Mucosa of stomach (tissue), 1 donor: ENCODE measurements around the gene SLC45A1.
"Not testable (repeated sequence)": the region's sequence is repeated elsewhere in the genome, so short reads cannot be mapped to it uniquely, and the experiment has no call there.

Experiments used
- H3K27me3 ChIP-seq: one replicate; pipeline ENCODE4 v1.7.0; 2013; ENCODE audit warnings: mild to moderate bottlenecking, low read length; ENCODE audit not compliant: control insufficient read depth, insufficient read depth
- H3K36me3 ChIP-seq: one replicate; pipeline ENCODE4 v1.7.0; 2013; ENCODE audit warnings: low read length; ENCODE audit not compliant: control insufficient read depth, insufficient read depth
- H3K4me1 ChIP-seq: one replicate; pipeline ENCODE4 v1.7.0; 2013; ENCODE audit warnings: mild to moderate bottlenecking, low read length; ENCODE audit not compliant: control insufficient read depth, insufficient read depth
- H3K4me3 ChIP-seq: one replicate; pipeline ENCODE4 v1.7.0; 2013; ENCODE audit warnings: low read length
- H3K9ac ChIP-seq: one replicate; pipeline ENCODE4 v1.7.0; 2013; ENCODE audit warnings: mild to moderate bottlenecking, low read length, moderate library complexity
- H3K9me3 ChIP-seq: one replicate; pipeline ENCODE4 v1.7.0; 2013; ENCODE audit warnings: mild to moderate bottlenecking, low read length, moderate library complexity; ENCODE audit not compliant: control insufficient read depth
- donor health status: Pancreatic carcinoma.

The SLC45A1 gene

DNA sequence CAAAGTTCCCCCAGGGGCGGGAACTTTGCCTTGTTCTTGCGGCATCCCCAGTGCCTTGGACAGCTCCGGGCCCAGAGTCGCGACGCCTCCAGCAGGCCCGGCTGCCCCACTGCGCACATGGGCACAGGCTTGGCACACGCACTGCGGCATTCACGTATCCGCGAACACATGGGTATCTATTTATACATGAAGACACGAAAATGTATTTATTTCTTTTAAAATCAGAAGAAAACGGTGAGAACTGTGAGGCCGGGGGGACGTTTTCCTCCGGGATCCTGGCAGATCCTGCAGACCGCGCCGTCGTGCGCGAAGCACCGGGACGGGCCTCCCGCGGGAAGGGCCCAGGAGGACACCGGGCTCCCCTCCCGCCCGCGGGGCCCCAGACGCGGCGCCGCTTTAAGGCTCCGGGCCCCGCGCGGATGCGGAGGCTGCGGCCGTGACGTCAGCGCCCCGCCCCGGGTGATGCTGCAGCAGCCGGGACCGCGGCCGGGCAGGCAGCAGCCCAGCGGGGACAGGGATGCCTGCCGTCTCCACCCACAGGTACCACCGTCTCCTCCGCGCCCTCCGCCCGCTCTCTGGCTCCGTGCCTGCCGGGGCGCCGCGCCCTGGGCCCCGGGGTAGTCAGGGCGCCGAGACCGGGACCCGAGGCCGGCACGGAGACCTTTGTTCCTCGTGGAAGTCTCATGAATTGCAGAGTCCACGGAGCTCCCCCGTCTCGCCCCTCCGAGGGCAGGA, at the start of gene SLC45A1:
Gene SLC45A1 (plus strand): TSS at position 468 of the 735 bp plus-strand sequence. CDS start 6,216 bp downstream, outside the sequence.
- Histone ChIP-seq H3K4me3 (peak within 1 kb of the TSS; percentile 25), H3K36me3 (no peaks in the 10 kb centered on the region), H3K9me3 (no peaks in the 10 kb centered on the region), H3K4me1 (peaks cover 24% of the 10 kb centered on the region), H3K27me3 (peaks cover 16% of the 10 kb centered on the region), H3K9ac (peak within 1 kb of the TSS; percentile 29)

DNA sequence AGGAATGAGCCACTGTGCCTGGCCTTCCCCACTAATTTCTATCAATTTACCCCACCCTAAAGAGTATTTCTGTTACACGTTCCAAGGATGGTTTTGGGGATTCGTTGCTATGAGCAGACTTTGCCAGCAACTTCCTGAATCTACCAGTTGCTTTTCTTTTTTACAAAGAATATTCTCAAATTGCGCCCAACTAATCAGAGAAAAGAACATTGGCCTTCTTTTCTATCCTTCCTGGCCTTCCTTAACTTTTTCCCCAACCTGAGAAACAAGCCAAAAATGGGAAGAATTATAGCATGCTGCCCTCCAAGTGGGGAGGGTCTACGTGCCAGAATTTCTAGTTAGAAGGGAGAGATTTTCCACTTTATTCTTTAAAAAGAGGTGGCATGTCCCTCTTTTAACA, 44.9 kb upstream of the SLC45A1 start:
- Histone ChIP-seq H3K27me3 (no peaks in the 10 kb centered on the region), H3K36me3 (no peaks in the 10 kb centered on the region), H3K9ac (no peak overlapping the region), H3K4me3 (no peak overlapping the region), H3K9me3 (no peaks in the 10 kb centered on the region), H3K4me1 (no peaks in the 10 kb centered on the region)

DNA sequence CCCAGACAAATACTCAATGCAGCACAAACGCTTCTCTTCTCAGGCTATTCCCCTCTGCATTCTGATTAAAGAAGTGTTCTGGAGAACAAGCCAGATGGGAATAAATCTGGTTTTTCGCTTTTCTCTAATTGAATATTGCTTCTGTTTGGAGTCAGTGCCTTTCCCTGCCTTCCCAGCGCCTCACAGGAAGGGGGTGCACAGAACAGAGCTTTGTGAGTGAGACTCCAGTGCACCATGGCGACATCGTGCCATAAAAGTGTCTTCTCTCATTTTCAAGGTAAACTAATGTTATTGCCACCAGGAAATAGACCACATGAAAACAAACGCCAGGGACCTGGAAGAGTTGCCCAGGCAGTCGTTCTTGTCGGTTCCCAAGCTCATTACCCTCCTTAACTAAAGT, 43.6 kb upstream of the SLC45A1 start:
- H3K4me1 ChIP-seq = no peaks in the 10 kb centered on the region
- no peak overlapping the region for H3K9ac ChIP-seq
- no peak overlapping the region for H3K4me3 ChIP-seq
- no peaks in the 10 kb centered on the region for H3K36me3 ChIP-seq
- no peaks in the 10 kb centered on the region for H3K27me3 ChIP-seq
- H3K9me3 ChIP-seq = no peaks in the 10 kb centered on the region

DNA sequence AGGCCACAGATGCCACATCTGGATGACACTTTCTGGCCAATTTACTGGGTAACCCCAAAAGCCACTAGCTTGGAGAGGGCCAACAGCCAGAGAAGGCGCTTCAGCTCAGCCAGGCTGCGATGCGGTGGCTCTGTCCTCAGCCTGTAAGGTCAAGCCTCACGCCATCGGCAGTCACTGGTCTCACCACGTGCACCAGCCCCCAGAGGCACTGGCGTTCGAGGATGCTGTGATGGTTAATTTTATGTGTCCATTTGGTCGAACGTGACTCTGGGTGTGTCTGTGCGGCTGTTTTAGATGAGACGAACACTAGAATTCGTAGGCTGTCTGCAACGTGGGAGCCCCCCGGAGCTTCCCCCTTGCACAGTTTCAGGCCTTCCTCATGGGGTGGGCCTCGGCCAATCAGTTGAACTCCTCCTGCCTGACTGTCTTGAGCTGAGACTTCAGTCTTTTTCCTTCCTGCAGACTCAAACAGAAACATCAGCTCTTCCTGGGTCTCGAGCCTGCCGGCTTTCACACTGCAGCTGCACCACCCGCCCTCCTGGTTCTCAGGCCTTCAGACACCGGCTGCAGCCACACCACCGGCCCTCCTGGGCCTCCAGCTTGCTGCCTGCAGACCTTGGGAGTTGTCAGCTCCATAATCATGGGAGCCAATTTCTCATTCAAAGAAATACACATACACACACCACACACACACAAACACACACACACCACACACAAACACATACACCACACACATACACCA, 41.6 kb upstream of the SLC45A1 start:
- Histone ChIP-seq H3K36me3 (no peaks in the 10 kb centered on the region), H3K4me1 (no peaks in the 10 kb centered on the region), H3K27me3 (no peaks in the 10 kb centered on the region), H3K9me3 (no peaks in the 10 kb centered on the region), H3K4me3 (no peak overlapping the region), H3K9ac (no peak overlapping the region)

DNA sequence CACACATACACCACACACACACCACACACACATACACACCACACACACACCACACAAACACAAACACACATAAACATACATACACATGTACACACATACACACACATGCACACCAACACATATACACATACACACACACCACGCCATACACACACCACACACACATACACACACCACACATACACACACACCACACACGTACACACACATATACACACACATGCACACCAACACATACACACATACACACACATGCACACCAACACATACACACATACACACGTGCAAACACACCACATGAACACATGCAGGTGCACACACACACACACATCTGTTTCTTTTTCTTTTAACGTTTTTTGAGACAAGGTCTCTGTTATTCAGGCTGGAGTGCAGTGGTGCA, 41.0 kb upstream of the SLC45A1 start:
- Histone ChIP-seq H3K4me3 (no peak overlapping the region), H3K4me1 (no peaks in the 10 kb centered on the region), H3K27me3 (no peaks in the 10 kb centered on the region), H3K9me3 (no peaks in the 10 kb centered on the region), H3K9ac (no peak overlapping the region), H3K36me3 (no peaks in the 10 kb centered on the region)

DNA sequence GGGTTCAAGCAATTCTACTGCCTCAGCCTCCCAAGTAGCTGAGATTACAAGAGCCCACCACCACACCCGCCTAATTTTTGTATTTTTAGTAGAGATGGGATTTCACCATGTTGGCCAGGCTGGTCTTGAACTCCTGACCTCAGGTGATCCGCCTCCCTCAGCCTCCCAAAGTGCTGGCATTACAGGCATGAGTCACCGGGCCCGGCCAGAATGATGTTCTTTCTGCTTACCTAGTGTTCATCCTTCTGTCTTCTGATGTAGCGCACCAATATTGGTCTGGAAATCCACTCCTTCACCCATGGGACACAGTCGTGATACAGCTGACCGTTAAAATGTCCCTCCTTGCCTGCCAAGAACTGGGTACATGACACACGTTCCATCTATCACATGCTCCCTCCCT, 39.2 kb upstream of the SLC45A1 start:
- not testable (repeated sequence) for H3K36me3 ChIP-seq, H3K4me1 ChIP-seq, H3K9me3 ChIP-seq, H3K4me3 ChIP-seq, H3K9ac ChIP-seq, H3K27me3 ChIP-seq

DNA sequence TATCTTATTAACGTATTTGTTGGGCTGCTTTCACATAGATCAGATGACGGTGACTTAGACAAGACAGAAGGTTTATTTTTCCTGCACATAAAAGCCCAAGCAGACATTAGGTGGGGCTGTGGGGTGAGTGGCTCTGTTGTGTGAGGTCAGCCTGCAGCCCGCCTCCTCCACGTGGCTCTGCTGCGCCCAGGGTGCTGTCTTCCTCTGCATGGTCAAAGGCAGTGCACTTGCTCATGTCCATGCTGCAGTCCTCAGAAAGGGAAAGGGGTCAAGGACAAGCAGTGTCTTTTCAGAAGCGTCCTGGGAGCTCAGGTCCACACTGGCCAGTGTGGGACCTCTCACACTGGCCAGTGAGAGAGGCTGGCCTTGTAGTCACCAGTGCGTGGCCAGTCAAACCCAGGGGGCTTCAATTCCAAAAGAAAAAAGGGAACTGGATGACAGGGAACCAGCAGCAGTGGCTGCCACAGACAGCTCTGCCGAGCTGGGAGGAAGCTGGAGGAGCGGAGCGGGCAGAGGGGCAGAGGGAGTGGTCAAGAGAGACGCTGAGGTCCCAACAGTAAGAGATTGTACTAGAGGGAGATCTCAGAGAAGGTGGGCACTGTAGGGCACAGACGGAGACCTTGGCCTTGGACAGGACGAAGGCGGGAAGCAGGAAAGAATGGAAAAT, 35.9 kb upstream of the SLC45A1 start:
- Histone ChIP-seq H3K9me3 (no peaks in the 10 kb centered on the region), H3K27me3 (peaks cover 6% of the 10 kb centered on the region), H3K4me1 (peaks cover 26% of the 10 kb centered on the region), H3K9ac (no peak overlapping the region), H3K36me3 (no peaks in the 10 kb centered on the region), H3K4me3 (no peak overlapping the region)

DNA sequence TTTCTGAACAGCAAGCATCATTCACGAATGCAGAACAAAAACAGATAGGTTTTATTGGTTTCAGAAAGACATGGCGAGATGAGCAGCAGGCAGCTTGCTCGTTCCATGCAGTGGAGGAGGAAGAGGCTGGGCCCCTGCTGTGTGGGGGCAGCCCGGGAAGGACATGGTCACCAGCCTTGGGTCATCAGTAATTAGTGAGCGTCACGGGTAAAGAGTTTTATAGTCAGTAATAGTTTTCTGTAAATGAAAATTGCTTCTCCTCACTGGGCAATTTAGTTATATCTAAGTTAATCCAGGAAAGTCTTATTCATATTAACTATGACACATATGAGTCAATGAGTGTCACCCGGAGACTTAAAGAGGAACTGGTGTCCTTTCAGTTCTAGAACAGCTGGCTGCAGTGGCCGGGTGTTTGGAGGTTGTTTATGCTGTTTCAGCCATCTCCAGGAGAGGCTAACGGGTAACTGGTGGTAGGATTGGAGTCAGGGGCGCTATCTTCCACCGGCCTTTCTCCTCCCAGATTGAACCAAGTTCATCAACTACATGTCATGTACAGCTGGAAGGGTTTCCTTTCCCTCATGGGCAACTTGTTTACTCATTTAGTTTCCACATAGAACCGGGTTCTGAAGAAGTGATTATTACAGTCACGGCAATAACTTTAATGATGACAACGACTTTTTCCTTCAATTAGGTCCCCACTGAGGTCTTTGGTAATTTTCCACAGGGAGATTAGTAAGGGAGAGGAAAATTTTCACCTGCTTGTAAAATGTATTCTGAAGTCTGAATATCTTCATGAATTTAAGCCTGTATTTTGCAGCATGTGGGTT, 34.6 kb upstream of the SLC45A1 start:
- no peak overlapping the region for H3K9ac ChIP-seq
- no peak overlapping the region for H3K4me3 ChIP-seq
- H3K36me3 ChIP-seq = no peaks in the 10 kb centered on the region
- H3K27me3 ChIP-seq = peaks cover 6% of the 10 kb centered on the region
- no peaks in the 10 kb centered on the region for H3K9me3 ChIP-seq
- peaks cover 26% of the 10 kb centered on the region for H3K4me1 ChIP-seq

DNA sequence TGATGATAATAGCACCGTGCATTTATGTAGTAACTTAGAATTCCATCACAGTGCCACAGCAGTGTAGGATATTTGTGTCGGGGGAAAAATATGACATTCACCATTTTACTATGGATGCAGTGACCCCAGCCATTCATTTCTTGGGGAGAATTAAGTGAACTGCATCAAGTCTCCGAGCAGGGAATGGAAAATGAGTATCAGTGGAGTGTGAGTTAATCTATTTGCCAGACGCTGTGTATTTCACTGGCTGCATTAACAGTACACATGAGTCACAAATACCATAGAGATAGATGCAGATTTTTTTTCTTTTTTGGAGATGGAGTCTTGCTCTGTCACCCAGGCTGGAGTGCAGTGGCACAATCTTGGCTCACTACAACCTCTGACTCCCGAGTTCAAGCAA, 33.8 kb upstream of the SLC45A1 start:
- Histone ChIP-seq H3K9ac (no peak overlapping the region), H3K4me3 (no peak overlapping the region), H3K27me3 (peaks cover 6% of the 10 kb centered on the region), H3K4me1 (peaks cover 26% of the 10 kb centered on the region), H3K36me3 (no peaks in the 10 kb centered on the region), H3K9me3 (no peaks in the 10 kb centered on the region)

DNA sequence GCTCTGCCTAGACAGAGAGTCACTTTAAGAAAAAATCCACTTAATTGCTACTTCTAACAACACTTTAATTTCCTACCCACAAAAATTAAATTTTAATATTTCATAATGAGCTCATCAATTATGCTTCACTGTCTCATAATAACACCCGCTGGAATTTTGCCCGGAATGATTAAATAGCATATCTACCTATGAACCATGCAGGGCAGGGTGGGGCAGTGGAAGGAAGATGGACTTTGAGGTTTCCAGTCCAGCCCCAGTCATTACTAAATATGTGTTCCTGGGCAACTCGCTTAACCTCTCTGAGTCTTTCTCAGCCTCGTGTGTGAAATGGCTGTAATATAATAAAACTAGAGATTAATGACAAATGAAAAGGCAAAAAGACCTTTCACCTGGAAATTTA, 32.8 kb upstream of the SLC45A1 start:
- Histone ChIP-seq H3K9ac (no peak overlapping the region), H3K36me3 (no peaks in the 10 kb centered on the region), H3K4me1 (peaks cover 26% of the 10 kb centered on the region), H3K4me3 (no peak overlapping the region), H3K27me3 (peaks cover 6% of the 10 kb centered on the region), H3K9me3 (no peaks in the 10 kb centered on the region)

DNA sequence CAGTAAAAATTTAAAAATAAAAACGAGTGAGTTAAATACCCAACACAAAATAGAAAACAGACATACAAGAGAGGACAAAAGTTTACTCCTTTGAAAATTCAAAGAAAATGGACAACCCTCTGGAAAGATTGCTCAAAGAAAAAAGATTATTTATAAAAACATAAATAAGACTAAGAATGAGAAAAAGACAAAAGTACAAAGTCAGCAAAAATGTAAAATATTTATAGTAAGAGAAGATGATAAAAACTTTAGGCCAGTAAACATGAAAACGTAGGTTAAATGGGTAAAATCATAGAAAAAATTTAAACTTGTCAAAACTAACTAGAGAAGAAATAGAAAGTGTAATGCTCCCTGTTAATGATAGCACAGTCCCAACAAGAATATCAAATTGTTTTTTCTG, 31.9 kb upstream of the SLC45A1 start:
- Histone ChIP-seq H3K4me3 (no peak overlapping the region), H3K9me3 (no peaks in the 10 kb centered on the region), H3K4me1 (peaks cover 26% of the 10 kb centered on the region), H3K9ac (no peak overlapping the region), H3K36me3 (no peaks in the 10 kb centered on the region), H3K27me3 (peaks cover 6% of the 10 kb centered on the region)
